Natural killer cell (primary cell): ENCODE data around the gene ST3GAL4. TPM values are rescaled to one million over a fixed set of nuclear protein-coding genes. Genes with fewer than 3 reads are reported as not detected.

ENCODE experiments used
- ATAC-seq, 3 donors: fragments of 150-1000 bp in 2 of 3; fragments of 200-7000 bp in 1 of 3; cut with Tn5 transposase; 1 replicate in 1 of 3; 2 replicates in 2 of 3; pipeline ENCODE4 v1.10.0; 2021; ENCODE audit warnings: mild to moderate bottlenecking in 2 of 3, moderate library complexity in 2 of 3
- DNase-seq, 2 donors: peaks; one replicate each; pipeline versions ENCODE4 v3.0.0 to v3.0.0-alpha.2; 2013 to 2021; ENCODE audit warnings: mixed read lengths in 1 of 2
- H3K27ac ChIP-seq: one replicate; pipeline ENCODE4 v1.5.1; 2013; ENCODE audit warnings: mild to moderate bottlenecking, low read length
- H3K27me3 ChIP-seq: one replicate; pipeline ENCODE4 v1.6.1; 2013; ENCODE audit warnings: low read length; ENCODE audit not compliant: control insufficient read depth, insufficient read depth
- H3K36me3 ChIP-seq: one replicate; pipeline ENCODE4 v1.6.1; 2013; ENCODE audit warnings: low read length; ENCODE audit not compliant: control insufficient read depth, insufficient read depth
- H3K4me1 ChIP-seq: one replicate; pipeline ENCODE4 v1.6.1; 2013; ENCODE audit warnings: low read length; ENCODE audit not compliant: control insufficient read depth, insufficient read depth
- H3K4me3 ChIP-seq: one replicate; pipeline ENCODE4 v1.5.1; 2013; ENCODE audit warnings: low read length
- H3K9me3 ChIP-seq: one replicate; pipeline ENCODE4 v1.6.1; 2013; ENCODE audit warnings: low read length; ENCODE audit not compliant: control insufficient read depth, insufficient read depth
- H3K27ac Mint-ChIP-seq, 2 donors: one replicate each; pipeline ENCODE4 v1.8.0; 2022; ENCODE audit warnings: mild to moderate bottlenecking in 2 of 2, mixed read lengths in 2 of 2, moderate library complexity in 1 of 2
- H3K27me3 Mint-ChIP-seq, 2 donors: one replicate each; pipeline ENCODE4 v1.8.0; 2022; ENCODE audit warnings: low read depth in 2 of 2, mixed read lengths in 2 of 2
- H3K36me3 Mint-ChIP-seq: one replicate; pipeline ENCODE4 v1.8.0; 2022; ENCODE audit warnings: mixed read lengths
- H3K4me1 Mint-ChIP-seq, 2 donors: one replicate each; pipeline ENCODE4 v1.8.0; 2022; ENCODE audit warnings: mixed read lengths in 2 of 2
- H3K4me3 Mint-ChIP-seq: one replicate; pipeline ENCODE4 v1.8.0; 2022; ENCODE audit warnings: mild to moderate bottlenecking, moderate library complexity, mixed read lengths
- H3K9me3 Mint-ChIP-seq, 2 donors: one replicate each; pipeline ENCODE4 v1.8.0; 2022; ENCODE audit warnings: mixed read lengths in 2 of 2
- CTCF ChIP-seq: fragments of 200-600 bp; IDR thresholded peaks from one replicate; pipeline ENCODE4 v1.8.0; 2022; ENCODE audit warnings: antibody characterized with exemption
- WGBS: methylation state at CpG from one replicate; pipeline ENCODE4 v1.1.7; 2013; ENCODE audit warnings: missing lambda C conversion rate; ENCODE audit not compliant: insufficient coverage; 5-methylcytosine and 5-hydroxymethylcytosine counted together
- intact Hi-C: fragments of 100-400 bp; cut with micrococcal nuclease; formaldehyde crosslinking; loops from one replicate; pipeline ENCODE4 v1.14.2; 2022
- total RNA-seq, 4 donors: library from RNA; stranded (reverse); fragments of 120-200 nt in 1 of 4; gene quantifications; one replicate each; pipeline versions ENCODE4 v1.2.3 to v1.2.4, GENCODE V29; 2013 to 2022

The ST3GAL4 gene
- total RNA-seq, 3 donors from 2014 or later (not counting 1 experiment from before 2014, with no cell fraction given), result 43.3 to 57.6 (median 47.3) TPM

- H3K4me3 Mint-ChIP-seq, result no peak overlapping the region
These were observed 11.1 kb upstream of the ST3GAL4 start for GRCh38 chr11:126344141-126345080.

GRCh38 chr11:126345283-126345682, 10.2 kb upstream of the ST3GAL4 start:
- Histone ChIP-seq H3K9me3 (no peaks in the 10 kb centered on the region), H3K4me3 (no peak overlapping the region), H3K36me3 (peaks cover 34% of the 10 kb centered on the region), H3K27me3 (no peaks in the 10 kb centered on the region), H3K4me1 (peaks cover 18% of the 10 kb centered on the region), H3K27ac (peak overlapping the region; percentile 26)
- no peak for TF ChIP-seq CTCF
- intact Hi-C loops, result no loop called here
- Mint-ChIP-seq H3K4me3 (no peak overlapping the region), H3K27me3 (no peaks in the 10 kb centered on the region), H3K4me1 (peaks cover 34 to 44% of the 10 kb centered on the region in 2 donors), H3K36me3 (no peaks in the 10 kb centered on the region), H3K27ac (peak overlapping the region; percentile 95 to 99), H3K9me3 (no peaks in the 10 kb centered on the region)
- ATAC-seq (no peak), DNase-seq (no peak)
- 97% methylated on average over 16 of the region's 16 CpGs for WGBS

More at GRCh38 chr11:126344141-126345080, 11.1 kb upstream of the ST3GAL4 start:
- H3K27me3 Mint-ChIP-seq, result no peaks in the 10 kb centered on the region
- H3K9me3 Mint-ChIP-seq, result no peaks in the 10 kb centered on the region
- no peaks in the 10 kb centered on the region for H3K9me3 ChIP-seq
- no peak overlapping the region for H3K27ac ChIP-seq
- H3K4me1 ChIP-seq, result peaks cover 18% of the 10 kb centered on the region
- intact Hi-C loops, result no loop called here
- H3K27me3 ChIP-seq, result no peaks in the 10 kb centered on the region
- no peak overlapping the region for H3K4me3 ChIP-seq
- H3K27ac Mint-ChIP-seq, result peak overlapping the region; percentile 95 to 99
- WGBS, result 85% methylated on average over 10 of the region's 11 CpGs
- H3K4me1 Mint-ChIP-seq, result peaks cover 34 to 46% of the 10 kb centered on the region in 2 donors
- no peaks in the 10 kb centered on the region for H3K36me3 Mint-ChIP-seq
- H3K36me3 ChIP-seq, result peaks cover 35% of the 10 kb centered on the region
- TF ChIP-seq CTCF, result no peak
- DNase-seq (no peak), ATAC-seq (no peak)

GRCh38 chr11:126345759-126346585, 9.5 kb upstream of the ST3GAL4 start:
- Histone ChIP-seq H3K27ac (peak overlapping the region; percentile 26), H3K36me3 (peaks cover 34% of the 10 kb centered on the region), H3K27me3 (no peaks in the 10 kb centered on the region), H3K4me1 (peaks cover 18% of the 10 kb centered on the region), H3K9me3 (no peaks in the 10 kb centered on the region), H3K4me3 (no peak overlapping the region)
- no peak for TF ChIP-seq CTCF
- 63% methylated on average over 17 of the region's 17 CpGs for WGBS
- Mint-ChIP-seq H3K4me1 (peaks cover 36 to 51% of the 10 kb centered on the region in 2 donors), H3K4me3 (peak overlapping the region; percentile 68), H3K27me3 (no peaks in the 10 kb centered on the region), H3K36me3 (no peaks in the 10 kb centered on the region), H3K27ac (peak overlapping the region; percentile 95 to 99), H3K9me3 (no peaks in the 10 kb centered on the region)
- intact Hi-C loops, result no loop called here
- DNase-seq (peak in 1 of 2 donors; percentile 10), ATAC-seq (peak; percentile 77 to 87 (median 82))
